Endodermal cell (in vitro differentiated cells): ENCODE measurements around the gene PRADC1. TPM values are rescaled to one million over a fixed set of nuclear protein-coding genes. Genes with fewer than 3 reads are reported as not detected.

Source experiments
- DNase-seq: peaks from one replicate; pipeline ENCODE4 v3.0.0-alpha.2; 2017
- H3K27ac ChIP-seq: 2 replicates; pipeline ENCODE4 v1.5.1; 2013; ENCODE audit warnings: mild to moderate bottlenecking, low read depth, low read length, moderate library complexity
- H3K27me3 ChIP-seq: 2 replicates; pipeline ENCODE4 v1.6.1; 2013; ENCODE audit warnings: mild to moderate bottlenecking, low read length, moderate library complexity; ENCODE audit not compliant: insufficient read depth, control insufficient read depth, poor library complexity, severe bottlenecking
- H3K36me3 ChIP-seq: 2 replicates; pipeline ENCODE4 v1.7.0; 2013; ENCODE audit warnings: mild to moderate bottlenecking, low read length, moderate library complexity; ENCODE audit not compliant: control insufficient read depth, insufficient read depth
- H3K4me1 ChIP-seq: one replicate; pipeline ENCODE4 v1.7.0; 2013; ENCODE audit warnings: low read length; ENCODE audit not compliant: control insufficient read depth, insufficient read depth
- H3K4me3 ChIP-seq: 2 replicates; pipeline ENCODE4 v1.5.1; 2013; ENCODE audit warnings: mild to moderate bottlenecking, low read length, moderate library complexity
- H3K9ac ChIP-seq: 2 replicates; pipeline ENCODE4 v1.6.1; 2013; ENCODE audit warnings: mild to moderate bottlenecking, low read length, moderate library complexity; ENCODE audit not compliant: poor library complexity, severe bottlenecking; ENCODE audit errors: extremely low read depth
- H3K9me3 ChIP-seq: 2 replicates; pipeline ENCODE4 v1.6.1; 2013; ENCODE audit warnings: mild to moderate bottlenecking, low read length, moderate library complexity; ENCODE audit not compliant: control insufficient read depth
- H3K27ac Mint-ChIP-seq: 2 replicates; pipeline ENCODE4 v1.8.0; 2020; ENCODE audit warnings: mixed read lengths
- H3K27me3 Mint-ChIP-seq: 2 replicates; pipeline ENCODE4 v1.8.0; 2021; ENCODE audit warnings: mild to moderate bottlenecking, mixed read lengths; ENCODE audit not compliant: insufficient read depth
- H3K36me3 Mint-ChIP-seq: 2 replicates; pipeline ENCODE4 v1.8.0; 2020; ENCODE audit warnings: low read depth, mixed read lengths
- H3K4me1 Mint-ChIP-seq: 2 replicates; pipeline ENCODE4 v1.8.0; 2020; ENCODE audit warnings: mixed read lengths
- H3K4me3 Mint-ChIP-seq: 2 replicates; pipeline ENCODE4 v1.8.0; 2020; ENCODE audit warnings: mild to moderate bottlenecking, moderate library complexity, mixed read lengths
- H3K9me3 Mint-ChIP-seq: 2 replicates; pipeline ENCODE4 v1.8.0; 2020; ENCODE audit warnings: mild to moderate bottlenecking, mixed read lengths
- WGBS, 2 experiments: methylation state at CpG; one replicate each; pipeline versions ENCODE4 v1.1.5 to v1.1.7; 2013; ENCODE audit warnings: missing lambda C conversion rate in 2 of 2, mixed read lengths in 1 of 2; ENCODE audit not compliant: insufficient coverage in 1 of 2, insufficient read length in 1 of 2; 5-methylcytosine and 5-hydroxymethylcytosine counted together
- total RNA-seq, 2 donors: library from RNA; stranded (reverse); fragmentation: NEBNext Ultra II Directional in 1 of 2; extraction: Animal tissue kit (Norgen Biotek cat#: 25700) in 1 of 2; gene quantifications; 2 replicates in 1 of 2; 3 replicates in 1 of 2; pipeline ENCODE4 v1.2.1, GENCODE V29; 2021
- TF ChIP-seq, protein P1 (sequence below): fragments of 200-600 bp; sonication (generic); conservative IDR thresholded peaks from 2 replicates; pipeline ENCODE4 v1.5.0; 2021; ENCODE audit warnings: antibody characterized with exemption, mild to moderate bottlenecking

The PRADC1 gene
- total RNA-seq, 2 donors from 2014 or later = 8.8 to 10.2 TPM

DNA sequence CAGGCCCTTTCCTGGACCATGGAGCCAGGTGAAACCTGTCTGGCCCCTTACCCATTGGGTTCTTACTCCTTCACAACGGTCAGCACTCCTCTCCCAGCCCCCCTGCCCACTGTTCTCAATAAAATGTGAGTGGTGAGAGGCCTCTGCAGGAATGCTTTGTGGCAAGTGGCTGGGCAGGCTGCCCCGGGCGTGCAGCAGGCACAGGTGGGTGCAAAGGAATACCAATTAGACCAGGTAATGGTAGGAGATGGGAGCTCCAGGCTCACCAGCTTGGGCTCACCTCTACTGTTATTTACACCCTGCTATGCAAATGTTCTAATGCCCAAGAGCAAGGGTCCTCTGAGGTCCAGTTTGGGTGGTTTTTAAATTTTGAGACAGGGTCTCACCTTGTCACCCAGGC is 6.0 kb downstream of the PRADC1 start:
- H3K27ac ChIP-seq = no peak overlapping the region

DNA sequence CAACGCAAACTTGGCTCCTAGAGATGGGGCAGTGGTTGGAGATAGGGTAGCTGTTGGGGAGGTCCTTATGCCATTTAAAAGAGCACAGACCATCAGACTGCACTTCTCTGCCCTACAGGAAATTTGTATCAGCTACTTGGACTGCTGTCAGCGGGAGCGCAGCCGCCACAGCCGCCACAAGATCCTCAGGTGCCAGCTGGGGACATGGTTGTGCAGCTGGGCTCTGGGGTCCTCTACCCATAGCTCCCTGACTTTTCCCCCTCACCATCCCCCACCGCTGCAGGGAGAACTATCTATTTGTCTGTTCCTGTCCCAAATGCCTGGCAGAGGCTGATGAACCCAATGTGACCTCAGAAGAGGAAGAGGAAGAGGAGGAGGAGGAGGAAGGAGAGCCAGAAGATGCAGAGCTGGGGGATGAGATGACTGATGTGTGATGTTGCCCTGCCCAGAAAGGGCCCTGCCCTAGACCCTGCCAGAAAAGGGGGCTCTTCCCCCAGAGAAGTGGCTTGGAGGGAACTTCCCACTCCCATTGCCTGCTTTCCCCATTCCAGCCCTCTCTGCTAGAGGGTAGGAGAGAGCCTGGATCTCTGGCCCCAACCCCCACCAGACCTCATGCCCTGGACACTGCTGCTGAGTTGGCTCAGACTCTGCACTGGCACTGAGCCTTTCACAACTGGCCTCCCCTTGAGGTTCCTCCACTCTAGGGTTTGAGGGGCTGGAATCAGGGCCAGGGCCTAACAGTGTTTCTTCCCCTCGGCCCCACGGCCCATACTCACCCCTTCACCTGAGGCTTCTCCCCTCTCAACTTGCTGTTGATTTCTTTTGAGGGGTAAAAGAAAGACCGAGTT is 7.3 kb downstream of the PRADC1 start:
- H3K4me3 ChIP-seq = no peak overlapping the region
- H3K9ac ChIP-seq = no peak overlapping the region
- no peak overlapping the region for H3K27ac Mint-ChIP-seq
- peaks cover 20% of the 10 kb centered on the region for H3K36me3 ChIP-seq
- no peaks in the 10 kb centered on the region for H3K4me1 ChIP-seq
- no peak overlapping the region for H3K4me3 Mint-ChIP-seq
- TF ChIP-seq, protein P1, sequence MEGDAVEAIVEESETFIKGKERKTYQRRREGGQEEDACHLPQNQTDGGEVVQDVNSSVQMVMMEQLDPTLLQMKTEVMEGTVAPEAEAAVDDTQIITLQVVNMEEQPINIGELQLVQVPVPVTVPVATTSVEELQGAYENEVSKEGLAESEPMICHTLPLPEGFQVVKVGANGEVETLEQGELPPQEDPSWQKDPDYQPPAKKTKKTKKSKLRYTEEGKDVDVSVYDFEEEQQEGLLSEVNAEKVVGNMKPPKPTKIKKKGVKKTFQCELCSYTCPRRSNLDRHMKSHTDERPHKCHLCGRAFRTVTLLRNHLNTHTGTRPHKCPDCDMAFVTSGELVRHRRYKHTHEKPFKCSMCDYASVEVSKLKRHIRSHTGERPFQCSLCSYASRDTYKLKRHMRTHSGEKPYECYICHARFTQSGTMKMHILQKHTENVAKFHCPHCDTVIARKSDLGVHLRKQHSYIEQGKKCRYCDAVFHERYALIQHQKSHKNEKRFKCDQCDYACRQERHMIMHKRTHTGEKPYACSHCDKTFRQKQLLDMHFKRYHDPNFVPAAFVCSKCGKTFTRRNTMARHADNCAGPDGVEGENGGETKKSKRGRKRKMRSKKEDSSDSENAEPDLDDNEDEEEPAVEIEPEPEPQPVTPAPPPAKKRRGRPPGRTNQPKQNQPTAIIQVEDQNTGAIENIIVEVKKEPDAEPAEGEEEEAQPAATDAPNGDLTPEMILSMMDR = no peak
- H3K36me3 Mint-ChIP-seq = peaks cover 21% of the 10 kb centered on the region
- no peaks in the 10 kb centered on the region for H3K27me3 ChIP-seq
- no peak overlapping the region for H3K27ac ChIP-seq
- H3K9me3 ChIP-seq = no peaks in the 10 kb centered on the region
- no peaks in the 10 kb centered on the region for H3K9me3 Mint-ChIP-seq
- H3K27me3 Mint-ChIP-seq = no peaks in the 10 kb centered on the region
- DNase-seq = no peak
- WGBS, 2 experiments = 88 to 93% methylated on average over 5 to 9 of the region's 9 CpGs
- no peaks in the 10 kb centered on the region for H3K4me1 Mint-ChIP-seq

More for the DNA sequence above, 6.0 kb downstream of the PRADC1 start:
- Histone ChIP-seq H3K4me3 (no peak overlapping the region), H3K4me1 (no peaks in the 10 kb centered on the region), H3K27me3 (no peaks in the 10 kb centered on the region), H3K36me3 (peaks cover 12% of the 10 kb centered on the region), H3K9me3 (no peaks in the 10 kb centered on the region), H3K9ac (no peak overlapping the region)
- Mint-ChIP-seq H3K36me3 (peaks cover 14% of the 10 kb centered on the region), H3K4me3 (no peak overlapping the region), H3K27ac (no peak overlapping the region), H3K27me3 (no peaks in the 10 kb centered on the region), H3K4me1 (no peaks in the 10 kb centered on the region), H3K9me3 (no peaks in the 10 kb centered on the region)
- no peak for DNase-seq
- WGBS, 2 experiments = 58 to 72% methylated on average over 2 to 3 of the region's 3 CpGs
- TF ChIP-seq, protein P1 = no peak

DNA sequence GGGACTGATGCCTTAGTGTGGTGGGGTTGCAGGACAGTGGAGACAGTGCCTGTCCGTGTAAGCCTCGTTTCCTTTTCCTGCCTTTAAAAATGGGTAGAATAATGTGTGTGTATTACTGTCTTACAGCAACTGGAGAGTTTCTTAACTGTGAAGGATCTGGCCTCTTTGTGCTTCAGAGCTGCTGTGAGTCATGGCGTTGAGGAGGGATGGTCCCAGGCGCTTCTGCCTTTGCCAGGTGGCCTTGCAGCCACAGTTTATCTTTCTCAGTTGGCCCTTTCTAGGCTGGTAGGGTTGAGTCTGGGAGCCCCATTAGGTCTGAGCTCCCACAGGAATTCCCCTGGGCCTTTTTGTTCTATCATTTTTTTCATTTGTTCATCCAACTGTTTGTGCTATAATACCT is 9.2 kb downstream of the PRADC1 start:
- no peaks in the 10 kb centered on the region for H3K27me3 ChIP-seq
- no peak for DNase-seq
- H3K9me3 ChIP-seq = no peaks in the 10 kb centered on the region
- H3K4me1 ChIP-seq = no peaks in the 10 kb centered on the region
- no peak overlapping the region for H3K27ac ChIP-seq
- H3K36me3 Mint-ChIP-seq = peaks cover 24% of the 10 kb centered on the region
- H3K9me3 Mint-ChIP-seq = no peaks in the 10 kb centered on the region
- H3K4me1 Mint-ChIP-seq = no peaks in the 10 kb centered on the region
- H3K4me3 ChIP-seq = no peak overlapping the region
- WGBS, 2 experiments = 81 to 93% methylated on average over 4 of the region's 4 CpGs
- peaks cover 20% of the 10 kb centered on the region for H3K36me3 ChIP-seq
- no peak overlapping the region for H3K9ac ChIP-seq
- no peak overlapping the region for H3K4me3 Mint-ChIP-seq
- no peak overlapping the region for H3K27ac Mint-ChIP-seq
- TF ChIP-seq, protein P1 = no peak
- no peaks in the 10 kb centered on the region for H3K27me3 Mint-ChIP-seq
